Muscle layer of duodenum (tissue), 2 donors: ENCODE results near the gene HTR3D.

Source experiments
- H3K27ac ChIP-seq: one replicate; pipeline ENCODE4 v1.7.0; 2013; ENCODE audit warnings: mild to moderate bottlenecking, low read length
- H3K27me3 ChIP-seq: one replicate; pipeline ENCODE4 v1.7.0; 2013; ENCODE audit warnings: low read depth, mild to moderate bottlenecking, control low read depth, low read length
- H3K36me3 ChIP-seq, 2 donors: one replicate each; pipeline ENCODE4 v1.7.0; 2013; ENCODE audit warnings: low read length in 2 of 2, control low read depth in 1 of 2, mild to moderate bottlenecking in 1 of 2; ENCODE audit not compliant: insufficient read depth in 2 of 2, control insufficient read depth in 1 of 2
- H3K4me1 ChIP-seq, 2 donors: one replicate each; pipeline ENCODE4 v1.7.0; 2013; ENCODE audit warnings: low read length in 2 of 2, mild to moderate bottlenecking in 2 of 2, control low read depth in 1 of 2, moderate library complexity in 1 of 2; ENCODE audit not compliant: insufficient read depth in 2 of 2, control insufficient read depth in 1 of 2
- H3K4me3 ChIP-seq, 2 donors: one replicate each; pipeline ENCODE4 v1.7.0; 2013; ENCODE audit warnings: low read length in 2 of 2, low read depth in 1 of 2, mild to moderate bottlenecking in 1 of 2
- H3K9me3 ChIP-seq, 2 donors: one replicate each; pipeline ENCODE4 v1.7.0; 2013; ENCODE audit warnings: low read length in 2 of 2, control low read depth in 1 of 2, mild to moderate bottlenecking in 1 of 2; ENCODE audit not compliant: control insufficient read depth in 1 of 2
- donor health status: healthy.

HTR3D gene

GRCh38 chr3:184031187-184031792 lies at the start of gene HTR3D:
Gene HTR3D, plus strand, starts transcription at chr3:184031742. Its CDS starts 0 bp downstream, at chr3:184031742.
- Histone ChIP-seq H3K4me1 (no peaks in the 10 kb centered on the region), H3K36me3 (no peaks in the 10 kb centered on the region)

DNA sequence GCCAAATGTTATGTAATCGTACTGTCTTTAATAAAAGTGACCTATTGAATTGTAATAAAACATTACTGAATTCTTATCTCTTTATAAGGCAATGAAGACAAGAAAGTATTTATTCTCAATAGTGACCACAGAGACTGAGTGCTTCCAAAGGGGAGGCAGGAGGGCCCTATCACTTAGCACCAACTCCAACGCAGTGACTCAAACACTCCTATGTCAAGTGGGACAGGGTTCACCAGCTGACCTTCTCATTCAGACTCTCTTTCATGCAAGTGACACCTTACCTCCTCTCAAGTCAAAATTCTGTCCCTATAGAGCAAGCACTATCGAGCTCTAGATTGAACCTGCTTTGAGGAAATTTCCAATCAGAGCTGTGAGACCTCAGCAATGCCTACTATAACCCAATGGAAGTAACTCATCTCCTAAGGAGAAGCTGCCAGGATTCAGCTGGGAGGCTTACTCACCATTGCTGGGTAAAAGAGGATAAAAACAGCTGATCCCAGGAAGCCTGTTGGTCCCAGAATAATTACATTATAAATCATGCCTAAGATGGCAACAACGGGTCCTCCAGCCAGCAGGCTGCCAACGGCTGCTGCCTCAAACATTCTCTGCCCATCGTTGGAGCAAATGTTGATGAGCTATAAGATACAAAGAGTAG lies 49.4 kb upstream of the HTR3D start:
- Histone ChIP-seq H3K4me3 (no peak overlapping the region), H3K27me3 (no peaks in the 10 kb centered on the region), H3K9me3 (no peaks in the 10 kb centered on the region), H3K36me3 (peaks cover 25 to 33% of the 10 kb centered on the region in 2 donors), H3K4me1 (peaks cover 0 to 17% of the 10 kb centered on the region in 2 donors), H3K27ac (no peak overlapping the region)

More at GRCh38 chr3:184031187-184031792, at the start of gene HTR3D:
- no peak within 1 kb of the TSS for H3K27ac ChIP-seq
- H3K9me3 ChIP-seq, result no peaks in the 10 kb centered on the region
- H3K4me3 ChIP-seq, result no peak within 1 kb of the TSS
- no peaks in the 10 kb centered on the region for H3K27me3 ChIP-seq

DNA sequence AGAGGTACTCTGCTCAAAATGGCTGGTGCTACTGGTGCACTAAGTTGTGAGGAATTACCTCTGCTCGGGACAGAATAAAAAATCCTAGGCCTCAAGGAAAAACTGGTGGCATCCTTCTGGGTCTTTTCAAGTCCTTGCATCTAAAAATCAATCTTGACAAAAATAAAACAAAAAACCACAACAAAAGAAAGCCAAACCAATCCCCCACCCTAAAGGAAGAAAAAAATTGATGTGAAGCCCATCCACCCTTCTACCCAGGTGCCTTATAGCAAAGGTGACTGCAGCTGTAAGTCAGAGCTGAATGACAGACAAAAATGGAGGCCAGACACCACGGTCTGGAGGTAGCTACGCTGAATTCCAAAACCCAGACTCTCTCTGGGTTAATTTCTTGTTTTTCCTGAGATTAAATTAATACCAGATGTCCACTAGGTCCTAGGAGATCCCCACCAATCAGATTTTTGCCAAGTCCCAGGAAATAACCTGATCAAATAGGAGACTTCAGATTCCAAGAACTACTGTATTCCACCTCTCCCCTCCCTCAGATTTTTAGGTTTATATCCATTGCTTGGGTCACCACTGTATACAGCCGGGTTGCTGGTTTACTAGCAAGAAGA lies 47.3 kb upstream of the HTR3D start:
- Histone ChIP-seq H3K27ac (no peak overlapping the region), H3K4me1 (peaks cover 0 to 17% of the 10 kb centered on the region in 2 donors), H3K36me3 (peaks cover 31 to 41% of the 10 kb centered on the region in 2 donors)

GRCh38 chr3:183984749-183985729 lies 46.5 kb upstream of the HTR3D start:
- Histone ChIP-seq H3K36me3 (peaks cover 31 to 41% of the 10 kb centered on the region in 2 donors), H3K9me3 (no peaks in the 10 kb centered on the region), H3K27me3 (no peaks in the 10 kb centered on the region), H3K4me3 (no peak overlapping the region), H3K4me1 (peaks cover 0 to 17% of the 10 kb centered on the region in 2 donors), H3K27ac (no peak overlapping the region)

More for the DNA sequence above, 47.3 kb upstream of the HTR3D start:
- no peaks in the 10 kb centered on the region for H3K9me3 ChIP-seq
- no peaks in the 10 kb centered on the region for H3K27me3 ChIP-seq
- H3K4me3 ChIP-seq, result no peak overlapping the region

DNA sequence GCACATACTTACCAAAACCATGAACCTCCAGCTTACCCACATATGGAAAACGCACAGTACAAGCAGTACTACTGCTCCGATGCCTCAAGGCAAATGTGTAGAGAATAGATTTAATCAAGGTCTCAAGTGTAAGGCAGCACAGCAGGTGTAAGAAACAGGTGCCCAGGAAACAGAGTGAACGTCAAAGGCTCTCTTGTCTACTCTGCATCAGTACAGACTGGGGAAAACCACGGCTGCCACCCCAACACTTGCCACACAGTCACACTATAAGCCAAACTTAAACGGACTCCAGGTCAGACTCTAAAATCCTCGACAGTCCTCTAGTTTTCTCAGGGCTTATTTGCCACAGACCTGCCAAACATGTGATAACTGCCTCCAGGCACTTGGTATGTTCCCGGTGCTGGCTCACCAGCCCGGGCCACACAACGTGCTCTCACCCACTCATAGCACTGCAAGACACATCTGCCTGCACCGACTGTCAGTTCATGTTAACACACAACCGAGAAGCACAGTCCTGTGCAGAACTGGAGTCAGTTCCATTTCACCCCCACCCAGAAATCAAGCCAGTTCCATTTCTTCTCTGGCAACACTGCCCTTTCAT lies 44.4 kb upstream of the HTR3D start:
- H3K27me3 ChIP-seq, result no peaks in the 10 kb centered on the region
- H3K4me1 ChIP-seq, result peaks cover 0 to 17% of the 10 kb centered on the region in 2 donors
- H3K27ac ChIP-seq, result no peak overlapping the region
- peaks cover 21 to 41% of the 10 kb centered on the region in 2 donors for H3K36me3 ChIP-seq
- H3K9me3 ChIP-seq, result no peaks in the 10 kb centered on the region
- no peak overlapping the region for H3K4me3 ChIP-seq

GRCh38 chr3:183988216-183988790 lies 43.2 kb upstream of the HTR3D start:
- Histone ChIP-seq H3K36me3 (peaks cover 15 to 30% of the 10 kb centered on the region in 2 donors), H3K27me3 (no peaks in the 10 kb centered on the region), H3K27ac (no peak overlapping the region), H3K4me1 (peaks cover 0 to 17% of the 10 kb centered on the region in 2 donors), H3K4me3 (no peak overlapping the region), H3K9me3 (no peaks in the 10 kb centered on the region)

DNA sequence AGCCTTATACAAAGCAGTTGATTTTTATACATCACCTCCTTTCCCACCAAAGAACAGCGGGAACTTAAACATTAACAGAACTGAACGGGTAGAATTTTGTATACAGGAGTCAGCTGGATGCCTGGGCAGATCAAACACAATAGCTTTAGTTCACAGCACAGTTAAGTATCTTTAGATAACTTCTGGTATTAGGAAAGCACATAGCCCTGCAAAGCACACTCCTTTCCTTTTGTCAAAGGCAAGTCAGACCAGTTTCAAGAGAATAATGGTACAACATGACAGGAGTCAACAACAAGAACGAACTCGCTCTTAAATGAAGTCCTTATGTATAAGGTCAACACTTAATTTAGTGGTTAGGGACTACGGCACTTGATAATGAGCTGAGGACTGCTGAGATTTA lies 40.1 kb upstream of the HTR3D start:
- Histone ChIP-seq H3K36me3 (peaks cover 10 to 21% of the 10 kb centered on the region in 2 donors), H3K4me3 (no peak overlapping the region), H3K27ac (no peak overlapping the region), H3K27me3 (no peaks in the 10 kb centered on the region), H3K4me1 (no peaks in the 10 kb centered on the region), H3K9me3 (no peaks in the 10 kb centered on the region)

DNA sequence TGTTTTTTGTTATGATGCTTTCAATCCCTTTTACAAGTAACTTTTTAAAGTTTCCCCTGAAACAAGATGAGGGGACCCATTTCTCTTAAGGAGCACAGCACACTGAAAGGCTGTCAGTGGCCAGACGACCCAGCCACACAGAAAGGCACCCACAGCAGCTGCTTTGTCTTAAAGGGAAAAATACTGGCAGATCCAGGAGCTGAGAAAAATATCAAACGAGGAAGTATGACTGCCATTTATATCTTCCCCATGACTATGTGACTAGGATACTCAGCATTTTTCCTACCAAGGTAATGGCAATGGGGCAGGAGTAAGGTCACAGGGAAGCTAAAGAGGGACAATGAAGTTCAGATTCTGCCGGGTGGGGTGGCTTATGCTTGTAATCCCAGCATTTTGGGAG lies 29.8 kb upstream of the HTR3D start:
- Histone ChIP-seq H3K27me3 (no peaks in the 10 kb centered on the region), H3K4me1 (peaks cover 3 to 24% of the 10 kb centered on the region in 2 donors), H3K4me3 (no peak overlapping the region), H3K27ac (no peak overlapping the region), H3K36me3 (no peaks in the 10 kb centered on the region), H3K9me3 (no peaks in the 10 kb centered on the region)

DNA sequence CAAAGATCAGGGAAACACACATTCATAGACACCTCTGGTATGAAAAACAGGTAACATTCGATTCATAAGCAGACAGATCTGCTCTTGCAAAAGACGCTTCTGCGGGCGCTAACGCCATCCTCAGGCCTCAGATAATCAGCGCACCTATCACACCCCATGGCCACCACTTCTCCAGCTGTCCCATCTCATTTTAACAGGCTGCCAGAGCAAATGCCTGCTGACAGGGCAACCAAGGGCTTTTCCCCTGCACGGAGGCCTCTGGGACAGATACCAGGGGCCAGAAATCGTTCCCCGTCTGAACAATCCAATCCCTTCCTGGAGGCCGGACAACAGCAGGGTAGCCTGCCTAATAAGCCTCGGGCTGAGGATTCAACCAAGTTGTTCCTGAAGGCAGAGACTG lies 29.1 kb upstream of the HTR3D start:
- Histone ChIP-seq H3K27ac (no peak overlapping the region), H3K36me3 (no peaks in the 10 kb centered on the region), H3K27me3 (no peaks in the 10 kb centered on the region), H3K4me3 (no peak overlapping the region), H3K4me1 (peaks cover 3 to 24% of the 10 kb centered on the region in 2 donors), H3K9me3 (no peaks in the 10 kb centered on the region)

DNA sequence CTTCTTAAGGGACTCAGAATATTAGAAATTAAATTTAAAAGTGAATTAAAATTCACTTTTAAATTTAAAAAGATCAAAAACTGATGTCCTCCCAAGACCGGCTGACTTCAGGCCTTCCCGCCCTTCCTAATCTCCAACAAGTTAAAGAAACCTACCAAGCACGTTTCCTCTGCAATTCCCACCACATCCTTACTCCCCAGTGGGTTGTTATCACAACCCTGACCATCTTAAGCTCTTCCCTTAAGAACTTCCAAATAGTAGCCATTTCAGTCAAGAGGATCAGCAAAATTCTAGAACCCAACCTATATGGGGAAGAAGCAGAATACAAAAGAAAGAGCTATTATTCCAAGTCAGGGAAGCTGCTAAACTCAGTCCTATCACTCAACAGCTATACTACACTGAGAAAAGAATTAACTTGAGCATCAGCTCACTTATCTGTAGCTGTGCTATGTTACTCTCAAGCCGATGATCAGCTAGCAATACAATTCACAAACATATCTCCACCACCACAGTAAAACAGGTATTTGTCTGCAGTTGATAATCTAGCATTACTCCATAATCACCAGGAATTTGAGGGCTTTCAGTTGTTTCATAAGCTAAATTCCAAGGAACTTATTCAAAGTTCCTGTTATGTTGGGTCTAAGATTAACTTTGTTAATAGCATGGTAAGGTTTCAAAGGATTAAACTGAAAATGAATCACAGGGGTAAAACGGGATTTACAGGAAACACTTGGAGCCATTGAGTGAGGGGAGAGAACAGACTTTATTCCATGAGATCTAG lies 28.2 kb upstream of the HTR3D start:
- no peak overlapping the region for H3K4me3 ChIP-seq
- H3K27me3 ChIP-seq, result no peaks in the 10 kb centered on the region
- no peaks in the 10 kb centered on the region for H3K9me3 ChIP-seq
- no peak overlapping the region for H3K27ac ChIP-seq
- H3K4me1 ChIP-seq, result peaks cover 3 to 24% of the 10 kb centered on the region in 2 donors
- H3K36me3 ChIP-seq, result no peaks in the 10 kb centered on the region
